GM12891 (cell line): ENCODE results near the gene NKAIN2.

Experiments used
- PAX5 ChIP-seq: IDR thresholded peaks from 2 replicates; pipeline ENCODE4 v1.6.1; 2011; ENCODE audit warnings: low read length, moderate library complexity, mild to moderate bottlenecking; ENCODE audit not compliant: insufficient read depth, severe bottlenecking
- POLR2A ChIP-seq: IDR thresholded peaks from 2 replicates; pipeline ENCODE4 v1.6.1; 2011; ENCODE audit warnings: low read depth, low read length, control low read depth
- POLR2AphosphoS5 ChIP-seq: IDR thresholded peaks from 2 replicates; pipeline ENCODE4 v1.6.1; 2011; ENCODE audit warnings: low read depth, low read length, control low read depth
- TAF1 ChIP-seq: IDR thresholded peaks from 2 replicates; pipeline ENCODE4 v1.6.1; 2011; ENCODE audit warnings: low read depth, low read length, control low read depth

DNA sequence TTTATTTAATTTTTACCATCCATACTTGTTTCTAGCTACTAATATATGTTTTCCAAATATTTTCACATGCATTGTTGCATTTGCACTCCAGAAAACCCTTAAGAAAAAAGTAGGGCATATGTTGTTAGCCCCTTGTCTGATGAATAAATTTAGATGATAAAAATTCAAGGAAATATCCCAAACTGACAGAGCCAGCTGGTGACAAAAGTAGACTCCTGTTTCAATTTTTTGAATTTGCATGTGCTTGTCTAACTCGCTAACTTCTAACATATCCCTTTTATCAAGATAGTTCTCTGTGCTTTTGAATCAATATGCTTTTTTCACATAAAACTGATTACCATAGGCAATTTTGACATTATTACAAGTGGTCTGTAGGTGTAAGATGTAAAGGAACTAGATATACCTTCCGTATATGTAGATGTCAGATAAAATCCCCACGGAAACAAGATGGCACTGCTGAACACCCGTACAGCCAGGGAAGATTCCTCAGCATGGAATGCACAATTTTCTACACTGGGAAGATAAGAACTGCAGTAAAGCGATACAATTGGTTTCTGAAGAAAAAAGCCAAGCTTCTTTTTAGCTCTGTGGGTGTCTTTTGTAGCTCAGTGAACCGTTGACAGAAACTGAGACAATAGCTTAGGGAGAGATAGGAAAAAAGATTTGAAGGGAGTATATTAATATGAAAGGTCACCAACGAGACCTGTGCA is 721.0 kb downstream of the NKAIN2 start:
- TF ChIP-seq POLR2AphosphoS5 (no peak), TAF1 (no peak), POLR2A (no peak), PAX5 (no peak)
